Suprapubic skin (tissue), 4 donors: ENCODE data around the gene SDSL. TPM values are rescaled to one million over a fixed set of nuclear protein-coding genes. Genes with fewer than 3 reads are reported as not detected.

Source experiments
- DNase-seq, 2 donors: peaks; one replicate each; pipeline ENCODE4 v3.0.0-alpha.2; 2019; ENCODE audit warnings: low spot score in 2 of 2
- H3K27ac ChIP-seq: fragments of 200-600 bp; sonication (generic); one replicate; pipeline ENCODE4 v1.5.1; 2019
- H3K27me3 ChIP-seq: fragments of 200-600 bp; sonication (generic); one replicate; pipeline ENCODE4 v1.5.1; 2019
- H3K36me3 ChIP-seq: fragments of 200-600 bp; sonication (generic); one replicate; pipeline ENCODE4 v1.5.1; 2019
- H3K4me1 ChIP-seq: fragments of 200-600 bp; sonication (generic); one replicate; pipeline ENCODE4 v1.5.1; 2019
- H3K4me3 ChIP-seq: fragments of 200-600 bp; sonication (generic); one replicate; pipeline ENCODE4 v1.5.1; 2019; ENCODE audit warnings: mild to moderate bottlenecking
- H3K9me3 ChIP-seq: fragments of 200-600 bp; sonication (generic); one replicate; pipeline ENCODE4 v1.5.1; 2019
- EP300 ChIP-seq: sonication (generic); formaldehyde crosslinking; IDR thresholded peaks from one replicate; pipeline ENCODE4 v1.6.1; 2017; ENCODE audit warnings: antibody characterized with exemption
- POLR2A ChIP-seq, 2 donors: fragments of 450-650 bp; IDR thresholded peaks; one replicate each; pipeline ENCODE4 v1.6.1; 2017; ENCODE audit warnings: antibody characterized with exemption in 2 of 2, mild to moderate bottlenecking in 2 of 2, moderate library complexity in 2 of 2
- POLR2AphosphoS5 ChIP-seq, 3 donors: sonication (generic); formaldehyde crosslinking; IDR thresholded peaks; one replicate each; pipeline ENCODE4 v1.6.1; 2017; ENCODE audit warnings: antibody characterized with exemption in 3 of 3
- WGBS: methylation state at CpG from one replicate; pipeline ENCODE4 v1.1.5; 2018; 5-methylcytosine and 5-hydroxymethylcytosine counted together
- total RNA-seq, 4 donors: library from RNA; depleted of rRNA; stranded (reverse); fragments of >200 nt; gene quantifications; one replicate each; pipeline ENCODE4 v1.1.0, GENCODE V29; 2016
- TF ChIP-seq, protein P1 (sequence below), 2 donors: fragments of 200-600 bp in 1 of 2; fragments of 450-650 bp in 1 of 2; sonication (generic) in 1 of 2; IDR thresholded peaks; one replicate each; pipeline ENCODE4 v1.5.1; 2016 to 2019; ENCODE audit warnings: antibody characterized with exemption in 2 of 2, mild to moderate bottlenecking in 1 of 2, moderate library complexity in 1 of 2

The SDSL gene
- total RNA-seq, 4 donors from 2014 or later = 0.56 to 2.2 (median 1.2) TPM; not detected in 1

DNA sequence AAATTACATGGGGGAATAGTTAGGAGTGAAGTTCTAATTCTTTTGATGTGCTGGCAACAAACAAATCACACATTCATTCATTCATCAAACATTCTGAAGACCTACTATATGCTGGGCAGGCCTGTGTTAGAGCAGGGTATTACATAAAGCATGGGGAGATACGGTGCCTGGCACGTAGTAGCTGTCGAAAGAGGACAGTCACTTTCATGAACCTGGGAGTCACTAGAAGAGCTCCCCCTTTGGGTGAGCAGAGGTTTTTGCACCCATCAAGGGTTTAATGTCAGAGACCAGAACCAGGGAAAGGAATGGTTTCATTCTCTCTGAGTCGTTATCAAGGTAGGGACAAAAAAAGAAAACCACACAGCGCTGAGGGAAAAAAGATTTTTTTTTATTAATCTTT is 39.5 kb downstream of the SDSL start:
- WGBS = 37% methylated on average over 5 of the region's 5 CpGs

GRCh38 chr12:113462117-113462774 is 40.1 kb downstream of the SDSL start:
- Histone ChIP-seq H3K4me1 (peaks cover 40% of the 10 kb centered on the region), H3K36me3 (no peaks in the 10 kb centered on the region), H3K27ac (no peak overlapping the region), H3K9me3 (no peaks in the 10 kb centered on the region), H3K4me3 (peak overlapping the region; percentile 39), H3K27me3 (peaks cover 91% of the 10 kb centered on the region)
- TF ChIP-seq, protein P1, sequence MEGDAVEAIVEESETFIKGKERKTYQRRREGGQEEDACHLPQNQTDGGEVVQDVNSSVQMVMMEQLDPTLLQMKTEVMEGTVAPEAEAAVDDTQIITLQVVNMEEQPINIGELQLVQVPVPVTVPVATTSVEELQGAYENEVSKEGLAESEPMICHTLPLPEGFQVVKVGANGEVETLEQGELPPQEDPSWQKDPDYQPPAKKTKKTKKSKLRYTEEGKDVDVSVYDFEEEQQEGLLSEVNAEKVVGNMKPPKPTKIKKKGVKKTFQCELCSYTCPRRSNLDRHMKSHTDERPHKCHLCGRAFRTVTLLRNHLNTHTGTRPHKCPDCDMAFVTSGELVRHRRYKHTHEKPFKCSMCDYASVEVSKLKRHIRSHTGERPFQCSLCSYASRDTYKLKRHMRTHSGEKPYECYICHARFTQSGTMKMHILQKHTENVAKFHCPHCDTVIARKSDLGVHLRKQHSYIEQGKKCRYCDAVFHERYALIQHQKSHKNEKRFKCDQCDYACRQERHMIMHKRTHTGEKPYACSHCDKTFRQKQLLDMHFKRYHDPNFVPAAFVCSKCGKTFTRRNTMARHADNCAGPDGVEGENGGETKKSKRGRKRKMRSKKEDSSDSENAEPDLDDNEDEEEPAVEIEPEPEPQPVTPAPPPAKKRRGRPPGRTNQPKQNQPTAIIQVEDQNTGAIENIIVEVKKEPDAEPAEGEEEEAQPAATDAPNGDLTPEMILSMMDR (IDR thresholded peaks at IDR 0.05) = peak; percentile 29 to 84
- TF ChIP-seq POLR2AphosphoS5 (IDR thresholded peaks at IDR 0.05) (no peak), EP300 (no peak), POLR2A (IDR thresholded peaks at IDR 0.05) (no peak)
- WGBS = 9% methylated on average over 25 of the region's 25 CpGs
- DNase-seq = peak in 1 of 2 donors; percentile 78

More for the DNA sequence above, 39.5 kb downstream of the SDSL start:
- TF ChIP-seq POLR2AphosphoS5 (IDR thresholded peaks at IDR 0.05) = no peak
- no peak for TF ChIP-seq POLR2A (IDR thresholded peaks at IDR 0.05)
- TF ChIP-seq, protein P1 (IDR thresholded peaks at IDR 0.05) = no peak
- TF ChIP-seq EP300 = no peak
- Histone ChIP-seq H3K4me3 (no peak overlapping the region), H3K4me1 (peaks cover 37% of the 10 kb centered on the region), H3K9me3 (no peaks in the 10 kb centered on the region), H3K27ac (no peak overlapping the region), H3K27me3 (peaks cover 87% of the 10 kb centered on the region), H3K36me3 (no peaks in the 10 kb centered on the region)
- no peak for DNase-seq

DNA sequence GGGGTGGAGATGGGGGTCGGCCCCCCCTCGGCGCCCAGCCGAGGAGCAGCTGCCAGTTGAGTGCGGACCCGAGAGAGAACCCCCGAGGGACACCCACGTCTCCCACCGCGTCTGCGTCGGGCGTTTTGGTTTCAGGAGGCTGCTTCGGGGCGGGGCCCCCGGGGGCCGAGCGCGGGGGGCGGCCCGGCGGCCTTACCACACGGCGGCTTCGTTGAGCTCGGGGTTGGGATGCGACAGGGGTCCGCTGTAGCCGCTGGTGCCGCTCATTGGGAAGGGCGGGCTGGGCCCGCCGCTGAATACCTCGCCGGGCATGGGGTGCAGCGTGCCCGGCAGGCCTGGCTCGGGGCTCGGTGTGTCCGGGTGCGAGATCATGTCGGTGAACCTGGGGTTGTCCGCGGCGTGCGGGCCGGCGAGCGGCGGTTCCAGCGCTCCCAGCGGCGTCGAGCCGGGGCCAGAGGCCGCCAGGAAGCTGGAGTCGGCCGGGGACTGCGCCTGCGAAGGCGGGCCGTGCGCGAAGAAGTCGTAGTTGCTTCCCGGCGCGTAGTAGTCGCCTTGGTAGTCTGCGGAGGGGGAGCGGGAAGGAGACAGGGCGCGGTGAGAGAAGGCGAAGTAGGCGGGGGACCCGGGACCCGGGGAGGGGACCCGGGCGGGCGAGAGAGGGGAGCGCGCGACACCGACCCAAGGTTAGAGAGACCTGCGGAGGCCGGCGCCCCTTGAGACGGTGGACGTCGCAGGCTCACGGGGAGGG is 41.0 kb downstream of the SDSL start:
- no peak for TF ChIP-seq EP300
- TF ChIP-seq POLR2AphosphoS5 (IDR thresholded peaks at IDR 0.05) = no peak
- TF ChIP-seq, protein P1 (IDR thresholded peaks at IDR 0.05) = no peak
- 4% methylated on average over 56 of the region's 91 CpGs for WGBS
- H3K27me3 ChIP-seq = peaks cover 93% of the 10 kb centered on the region
- no peaks in the 10 kb centered on the region for H3K36me3 ChIP-seq
- H3K9me3 ChIP-seq = no peaks in the 10 kb centered on the region
- no peak overlapping the region for H3K27ac ChIP-seq
- no peak for DNase-seq
- H3K4me3 ChIP-seq = peak overlapping the region; percentile 39
- peaks cover 50% of the 10 kb centered on the region for H3K4me1 ChIP-seq

DNA sequence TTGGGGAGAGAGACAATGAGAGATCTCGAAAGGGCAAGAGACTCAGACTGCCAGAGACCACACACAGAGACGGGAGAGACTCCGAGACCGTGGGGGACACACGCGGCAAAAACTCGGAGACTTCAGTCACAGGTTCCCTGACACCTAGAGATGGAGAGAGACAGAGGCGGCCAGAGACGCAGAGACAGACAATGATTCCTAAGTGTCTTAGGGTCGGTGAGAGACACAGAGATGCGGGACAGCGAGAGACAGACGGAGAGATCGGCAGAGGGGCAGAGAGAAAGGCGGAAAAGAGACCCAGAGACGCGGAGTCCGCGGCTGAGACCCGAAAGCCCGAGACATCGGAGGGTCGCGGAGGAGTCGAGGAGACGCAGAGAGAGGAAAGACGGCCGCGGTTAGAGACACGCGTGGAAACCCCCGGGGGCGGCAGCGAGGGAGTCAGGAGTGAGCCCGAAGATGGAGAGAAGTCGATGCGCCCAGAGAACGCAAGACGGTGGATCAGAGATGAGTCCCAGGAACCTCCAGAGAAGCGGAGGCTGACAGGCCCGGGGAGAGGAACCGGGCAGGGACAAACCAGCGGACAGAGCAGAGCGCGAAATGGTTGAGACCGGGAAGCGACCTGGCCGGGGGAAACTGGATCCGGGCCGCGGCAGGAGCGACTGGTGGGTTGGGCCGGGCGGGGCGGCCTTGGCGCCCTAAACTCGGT is 41.7 kb downstream of the SDSL start:
- TF ChIP-seq POLR2AphosphoS5 (IDR thresholded peaks at IDR 0.05) (no peak), EP300 (no peak), POLR2A (IDR thresholded peaks at IDR 0.05) (no peak)
- TF ChIP-seq, protein P1 (IDR thresholded peaks at IDR 0.05) = no peak
- Histone ChIP-seq H3K4me3 (peak overlapping the region; percentile 39), H3K4me1 (peaks cover 53% of the 10 kb centered on the region), H3K9me3 (no peaks in the 10 kb centered on the region), H3K27me3 (peaks cover 93% of the 10 kb centered on the region), H3K36me3 (no peaks in the 10 kb centered on the region), H3K27ac (no peak overlapping the region)
- DNase-seq = no peak
- 2% methylated on average over 52 of the region's 57 CpGs for WGBS

- TF ChIP-seq, protein P1 (IDR thresholded peaks at IDR 0.05) = no peak
- no peak for TF ChIP-seq POLR2A (IDR thresholded peaks at IDR 0.05)
- TF ChIP-seq EP300 = no peak
- TF ChIP-seq POLR2AphosphoS5 (IDR thresholded peaks at IDR 0.05) = no peak
- no peaks in the 10 kb centered on the region for H3K9me3 ChIP-seq
- no peak for DNase-seq
- 6% methylated on average over 9 of the region's 16 CpGs for WGBS
- peaks cover 53% of the 10 kb centered on the region for H3K4me1 ChIP-seq
- no peak overlapping the region for H3K27ac ChIP-seq
- peak overlapping the region; percentile 39 for H3K4me3 ChIP-seq
- H3K36me3 ChIP-seq = no peaks in the 10 kb centered on the region
- peaks cover 94% of the 10 kb centered on the region for H3K27me3 ChIP-seq
Observed at GRCh38 chr12:113464452-113464775, 42.2 kb downstream of the SDSL start.
